Coronary artery (tissue), 2 donors: ENCODE measurements around the gene ARHGAP31.
"Not testable (repeated sequence)": the region's sequence is repeated elsewhere in the genome, so short reads cannot be mapped to it uniquely, and the experiment has no call there.

Source experiments
- DNase-seq: peaks from one replicate; pipeline ENCODE4 v3.0.0-alpha.2; 2017; ENCODE audit warnings: low spot score
- H3K27ac ChIP-seq, 2 donors: fragments of 200-600 bp; sonication (generic); one replicate each; pipeline ENCODE4 v1.5.1; 2016 to 2019
- H3K4me3 ChIP-seq: fragments of 200-600 bp; sonication (generic); 2 replicates; pipeline ENCODE4 v1.5.1; 2016; ENCODE audit warnings: mild to moderate bottlenecking, moderate library complexity
- CTCF ChIP-seq: fragments of 200-600 bp; sonication (generic); IDR thresholded peaks from one replicate; pipeline ENCODE4 v1.5.1; 2019; ENCODE audit warnings: antibody characterized with exemption

The ARHGAP31 gene

DNA sequence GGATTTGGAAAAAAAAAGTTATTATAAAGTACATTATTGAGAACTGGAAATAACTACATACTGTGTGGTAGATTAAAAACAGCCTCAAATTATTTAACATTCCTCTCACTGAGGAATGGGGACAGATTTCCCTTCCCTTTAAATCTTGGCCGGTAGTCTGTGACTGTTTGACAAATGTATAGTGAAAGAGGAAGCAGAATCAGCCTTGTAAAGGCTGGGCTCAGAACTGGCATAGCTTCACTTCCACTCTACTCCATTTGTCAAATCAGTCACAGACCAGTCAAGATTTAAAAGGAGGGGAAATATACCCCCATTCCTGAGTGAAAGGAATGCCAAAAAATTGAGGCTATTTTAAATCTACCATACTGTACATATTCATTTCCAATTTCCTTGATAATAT, 35.3 kb upstream of the ARHGAP31 start:
- Histone ChIP-seq H3K4me3 (no peak overlapping the region), H3K27ac (no peak overlapping the region)
- TF ChIP-seq CTCF, result no peak
- no peak for DNase-seq

GRCh38 chr3:119259821-119260220, 34.4 kb upstream of the ARHGAP31 start:
- DNase-seq, result no peak
- H3K4me3 ChIP-seq, result no peak overlapping the region
- no peak overlapping the region for H3K27ac ChIP-seq
- no peak for TF ChIP-seq CTCF

GRCh38 chr3:119261055-119261454, 33.1 kb upstream of the ARHGAP31 start:
- Histone ChIP-seq H3K4me3 (no peak overlapping the region), H3K27ac (no peak overlapping the region)
- no peak for DNase-seq
- TF ChIP-seq CTCF, result no peak

- H3K27ac ChIP-seq, DNase-seq, H3K4me3 ChIP-seq: not testable (repeated sequence)
Measured at GRCh38 chr3:119270212-119270611, 24.0 kb upstream of the ARHGAP31 start.

DNA sequence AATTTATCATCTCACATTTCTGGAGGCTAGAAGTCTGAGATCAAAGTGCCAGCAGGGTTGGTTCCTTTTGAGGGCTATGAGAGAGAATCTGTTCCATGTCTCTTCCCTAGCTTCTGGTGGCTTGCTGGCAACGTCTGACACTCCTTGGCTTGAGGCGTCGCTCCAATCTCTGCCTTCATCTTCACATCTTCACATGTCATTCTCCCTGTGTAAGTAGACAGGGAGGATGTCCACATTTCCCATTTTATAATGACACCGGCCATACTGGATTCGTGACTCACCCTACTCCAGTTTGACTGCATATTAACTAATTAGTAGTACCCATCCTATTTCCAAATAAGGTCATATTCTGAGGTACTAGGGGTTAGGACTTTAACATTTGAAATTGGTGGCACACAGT, 17.5 kb upstream of the ARHGAP31 start:
- DNase-seq, result no peak
- no peak for TF ChIP-seq CTCF
- H3K27ac ChIP-seq, result no peak overlapping the region
- no peak overlapping the region for H3K4me3 ChIP-seq

DNA sequence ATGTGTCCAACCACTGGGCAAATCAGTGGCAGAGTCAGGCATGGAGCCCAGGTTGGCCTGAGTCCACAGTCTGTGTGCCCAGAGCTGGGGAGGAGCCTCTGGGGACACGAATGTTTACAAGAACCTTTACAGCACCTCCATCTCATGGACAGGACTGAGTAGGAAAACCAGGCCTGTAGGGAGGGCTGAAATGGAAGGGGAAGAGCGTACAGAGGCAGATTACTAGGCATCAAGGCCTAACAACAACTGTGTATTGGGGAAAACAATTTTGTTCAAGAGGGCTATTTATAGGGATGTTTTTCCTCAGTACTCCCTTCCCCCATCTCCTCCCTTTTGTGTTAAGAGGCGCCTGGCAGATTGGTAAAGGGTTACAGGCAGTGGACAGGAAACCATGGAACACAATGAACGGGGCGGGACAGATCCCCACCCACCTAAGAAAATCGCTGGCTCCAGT, 15.1 kb upstream of the ARHGAP31 start:
- no peak overlapping the region for H3K4me3 ChIP-seq
- TF ChIP-seq CTCF, result no peak
- peak overlapping the region; percentile 39 to 65 for H3K27ac ChIP-seq
- DNase-seq, result no peak

GRCh38 chr3:119279584-119280243, 14.5 kb upstream of the ARHGAP31 start:
- Histone ChIP-seq H3K27ac (peak overlapping the region; percentile 39 to 65), H3K4me3 (no peak overlapping the region)
- no peak for DNase-seq
- TF ChIP-seq CTCF, result no peak
